Stimulated activated CD4-positive, alpha-beta T cell treated with anti-CD3 and anti-CD28 coated beads, Interleukin-4, amount 100 ng/mL, for 1 hour (primary cell): ENCODE data around the gene UBL5.

Source experiments
- DNase-seq: peaks from one replicate; pipeline ENCODE4 v3.0.0-alpha.2; 2020

The UBL5 gene

GRCh38 chr19:9857076-9857721, 29.5 kb downstream of the UBL5 start:
- DNase-seq: no peak

- no peak for DNase-seq
Measured at GRCh38 chr19:9857920-9858746, 30.4 kb downstream of the UBL5 start.

GRCh38 chr19:9858766-9859165, 31.0 kb downstream of the UBL5 start:
- no peak for DNase-seq

DNA sequence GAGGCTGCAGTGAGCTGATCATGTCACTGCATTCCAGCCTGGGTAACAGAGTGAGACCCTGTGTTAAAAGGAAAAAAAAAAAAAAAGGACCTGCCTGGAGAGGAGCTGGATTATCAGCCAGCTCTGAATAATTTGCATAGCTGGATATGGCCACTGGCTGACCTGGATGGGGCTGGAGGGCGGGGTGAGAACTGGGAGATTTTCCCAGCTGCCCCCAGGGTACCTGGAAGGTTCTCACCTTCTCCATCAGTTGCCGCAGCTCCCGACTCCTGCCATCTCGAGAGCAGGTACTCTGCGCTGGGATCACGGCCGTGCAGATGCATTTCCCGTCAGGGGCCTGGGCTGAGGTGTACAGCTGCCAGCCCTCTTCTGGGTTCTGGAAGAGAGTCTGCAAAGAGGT, 32.7 kb downstream of the UBL5 start:
- DNase-seq: no peak

GRCh38 chr19:9861503-9861902, 33.8 kb downstream of the UBL5 start:
- no peak for DNase-seq

GRCh38 chr19:9862938-9863337, 35.2 kb downstream of the UBL5 start:
- no peak for DNase-seq

DNA sequence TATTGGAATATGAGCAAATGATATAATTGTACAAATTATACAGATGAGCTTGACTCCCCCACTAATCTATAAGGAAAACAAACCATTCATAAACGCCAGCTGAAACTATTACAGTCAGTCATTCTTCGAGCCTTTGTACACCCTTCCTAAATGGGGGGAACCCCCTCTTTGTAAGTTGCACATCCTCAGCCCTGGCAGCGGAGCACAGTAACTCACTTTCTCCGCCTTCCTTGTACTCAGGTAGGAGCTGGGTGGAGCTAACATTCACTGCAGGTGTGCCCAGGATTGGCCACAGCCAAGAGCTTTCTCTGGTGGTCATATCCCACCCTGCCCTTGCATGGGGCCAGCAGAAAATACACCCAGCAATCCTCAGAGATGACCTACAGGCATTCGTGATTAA, 36.0 kb downstream of the UBL5 start:
- no peak for DNase-seq

GRCh38 chr19:9865732-9866501, 38.2 kb downstream of the UBL5 start:
- DNase-seq: no peak

GRCh38 chr19:9868983-9869617, 41.4 kb downstream of the UBL5 start:
- DNase-seq: no peak

GRCh38 chr19:9871626-9872338, 44.1 kb downstream of the UBL5 start:
- DNase-seq: no peak

- no peak for DNase-seq
Measured at GRCh38 chr19:9872618-9873242, 45.0 kb downstream of the UBL5 start.

DNA sequence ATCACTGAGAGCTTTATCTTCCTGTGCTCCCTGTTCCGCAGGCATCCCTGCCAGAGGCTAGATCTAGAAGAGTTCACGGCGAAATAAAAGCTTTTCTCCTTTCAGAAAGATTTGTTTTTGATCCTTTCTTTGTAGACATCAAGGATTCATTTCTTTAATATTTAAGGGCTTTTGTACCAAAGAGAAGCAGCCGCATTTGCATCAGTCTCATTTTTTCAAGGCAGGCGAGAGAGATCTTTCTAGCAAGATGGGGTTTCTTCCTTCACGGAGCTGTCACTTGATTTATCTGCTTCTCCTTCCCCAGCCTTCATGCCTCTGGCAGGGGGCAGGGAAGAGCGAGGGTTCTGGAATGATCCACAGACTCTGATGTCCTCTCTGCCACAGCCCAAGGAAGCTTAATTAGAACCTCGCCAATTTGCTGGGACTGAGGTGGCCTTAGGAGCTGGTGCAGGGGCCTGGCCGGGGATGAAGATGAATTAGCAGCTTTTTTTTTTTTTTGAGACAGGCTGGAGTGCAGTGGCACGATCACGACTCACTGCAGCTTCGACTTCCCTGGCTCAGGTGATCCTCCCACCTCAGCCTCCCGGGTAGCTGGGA, 47.4 kb downstream of the UBL5 start:
- no peak for DNase-seq

GRCh38 chr19:9875796-9876195, 48.1 kb downstream of the UBL5 start:
- no peak for DNase-seq

DNA sequence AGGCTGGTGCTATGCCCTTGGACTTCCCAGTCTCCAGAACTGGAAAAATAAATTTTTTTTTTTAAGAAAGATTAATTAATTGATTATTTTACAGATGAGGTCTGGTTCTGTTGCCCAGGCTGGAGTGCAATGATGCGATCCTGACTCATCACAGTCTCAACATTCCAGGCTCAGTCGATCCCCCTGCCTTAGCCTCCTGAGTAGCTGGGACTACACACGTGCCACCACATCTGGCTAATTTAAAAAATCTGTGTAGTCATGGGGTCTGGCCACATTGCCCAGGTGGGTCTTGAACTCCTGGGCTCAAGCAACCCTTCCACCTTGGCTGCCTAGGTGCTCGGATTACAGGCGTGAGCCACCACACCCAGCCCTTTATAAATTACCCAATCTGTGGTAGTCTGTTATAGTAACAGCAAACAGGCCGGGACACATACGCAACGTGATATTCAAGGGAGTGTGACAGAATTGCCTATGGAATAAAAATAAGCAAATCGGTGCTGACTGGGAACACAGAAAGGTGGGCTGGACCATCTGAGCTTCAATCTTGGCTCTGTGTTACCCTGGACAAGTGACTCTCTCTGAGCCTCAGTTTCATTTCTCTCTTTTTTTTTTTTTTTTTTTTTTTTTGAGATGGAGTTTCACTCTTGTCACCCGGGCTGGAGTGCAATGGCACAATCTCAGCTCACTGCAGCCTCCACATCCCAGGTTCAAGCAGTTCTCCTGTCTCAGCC, 50.2 kb downstream of the UBL5 start:
- DNase-seq: no peak

- no peak for DNase-seq
Measured at GRCh38 chr19:9878511-9879196, 50.9 kb downstream of the UBL5 start.
